AG04450 (cell line): ENCODE data around the gene MFAP1. TPM values are rescaled to one million over a fixed set of nuclear protein-coding genes. Genes with fewer than 3 reads are reported as not detected.

Source experiments
- CTCF ChIA-PET: fragments of 300-600, 350-600 bp; formaldehyde crosslinking; extraction: SDS; loops from one replicate; lab custom pipeline; 2022; ENCODE audit warnings: antibody characterized with exemption, inconsistent platforms; lab: Charles Lee
- POLR2A ChIA-PET: fragments of 350-600 bp; formaldehyde crosslinking; extraction: SDS; loops from one replicate; lab custom pipeline; 2021; ENCODE audit warnings: antibody characterized with exemption, inconsistent platforms; lab: Yijun Ruan, JAX
- DNase-seq: peaks from one replicate; pipeline ENCODE4 v3.0.0-alpha.2; 2011; ENCODE audit warnings: low read depth, low spot score
- H3K27ac ChIP-seq: one replicate; pipeline ENCODE4 v1.5.1; 2012; ENCODE audit warnings: low read depth, low read length, control low read depth
- H3K27me3 ChIP-seq: one replicate; pipeline ENCODE4 v1.6.0; 2012; ENCODE audit warnings: low read length; ENCODE audit not compliant: control insufficient read depth, insufficient read depth
- H3K4me3 ChIP-seq: 2 replicates; pipeline ENCODE4 v1.5.1; 2011; ENCODE audit warnings: mild to moderate bottlenecking, low read depth, low read length, control low read depth
- H3K9me3 ChIP-seq: 2 replicates; pipeline ENCODE4 v1.5.1; 2012; ENCODE audit warnings: low read length; ENCODE audit not compliant: control insufficient read depth, insufficient read depth
- CTCF ChIP-seq: IDR thresholded peaks from 2 replicates; pipeline ENCODE4 v1.5.1; 2011; ENCODE audit warnings: low read depth, low read length, control low read depth, inconsistent platforms
- polyA minus RNA-seq: library from RNA; depleted of rRNA, polyadenylated mRNA; stranded (reverse); fragments of >200 nt; gene quantifications from 2 replicates; pipeline ENCODE4 v1.2.3, GENCODE V29; 2011; rRNA and poly(A)+ RNA removed
- polyA plus RNA-seq: library from polyadenylated mRNA; depleted of rRNA; stranded (reverse); fragments of >200 nt; gene quantifications from 2 replicates; pipeline ENCODE4 v1.2.3, GENCODE V29; 2011; rRNA removed

Gene MFAP1
- polyA plus RNA-seq (46.5 and 61.9 TPM in 2 replicates), polyA minus RNA-seq (32.5 and 39.9 TPM in 2 replicates)

- ChIA-PET POLR2A (interaction anchor here (0.5 to 1.3 kb wide), 7 partner anchors 24 to 666 kb away, joined by 3 to 12 read pairs (median 6); partner anchors contain the start of genes HYPK and SERINC4), CTCF (interaction anchor here (0.6 kb wide), 2 partner anchors 25 to 385 kb away, joined by 4 to 6 read pairs; no protein-coding TSS in a partner anchor)
- Histone ChIP-seq H3K4me3 (peak within 1 kb of the TSS; percentile 84), H3K9me3 (no peaks in the 10 kb centered on the region), H3K27ac (peak within 1 kb of the TSS; percentile 100), H3K27me3 (no peaks in the 10 kb centered on the region)
- peak; percentile 98 for DNase-seq
- TF ChIP-seq CTCF = no peak
Observed at GRCh38 chr15:43824302-43825246, at the start of gene MFAP1. Gene MFAP1 (minus strand): TSS chr15:43824690. CDS start chr15:43824569, 121 bp downstream.

GRCh38 chr15:43873651-43874050 lies 49.2 kb upstream of the MFAP1 start:
- H3K9me3 ChIP-seq = no peaks in the 10 kb centered on the region
- H3K4me3 ChIP-seq = no peak overlapping the region
- POLR2A ChIA-PET = no interaction called here
- no peak for DNase-seq
- no peaks in the 10 kb centered on the region for H3K27me3 ChIP-seq
- no peak overlapping the region for H3K27ac ChIP-seq
- TF ChIP-seq CTCF = no peak
- CTCF ChIA-PET = interaction anchor here (1.1 to 2.4 kb wide), 3 partner anchors 14 to 346 kb away, joined by 5 to 15 read pairs (median 9); no protein-coding TSS in a partner anchor

- no peaks in the 10 kb centered on the region for H3K27me3 ChIP-seq
- no peak overlapping the region for H3K4me3 ChIP-seq
- POLR2A ChIA-PET = no interaction called here
- TF ChIP-seq CTCF = peak; percentile 80
- H3K9me3 ChIP-seq = no peaks in the 10 kb centered on the region
- peak; percentile 51 for DNase-seq
- no peak overlapping the region for H3K27ac ChIP-seq
- CTCF ChIA-PET = interaction anchor here (0.5 to 2.5 kb wide), 27 partner anchors 9 to 677 kb away, joined by 3 to 15 read pairs (median 4); partner anchors contain the start of genes CTDSPL2, EIF3J and SERF2
Observed at GRCh38 chr15:43872416-43873020, 48.0 kb upstream of the MFAP1 start.

- CTCF ChIA-PET = interaction anchor here (0.5 to 2.5 kb wide), 18 partner anchors 9 to 678 kb away, joined by 3 to 15 read pairs (median 5); partner anchors contain the start of genes CTDSPL2 and EIF3J
- no peak overlapping the region for H3K27ac ChIP-seq
- DNase-seq = no peak
- no peaks in the 10 kb centered on the region for H3K27me3 ChIP-seq
- POLR2A ChIA-PET = no interaction called here
- H3K4me3 ChIP-seq = no peak overlapping the region
- TF ChIP-seq CTCF = no peak
- H3K9me3 ChIP-seq = no peaks in the 10 kb centered on the region
Observed at GRCh38 chr15:43871835-43872234, 47.3 kb upstream of the MFAP1 start.
